Measurements from ENCODE around the gene SYDE1. TPM values are rescaled to one million over a fixed set of nuclear protein-coding genes. Genes with fewer than 3 reads are reported as not detected.

The SYDE1 gene
- total RNA-seq, 1 donor from 2014 or later = 20.4 TPM

Other genes with a start within 250 kb of the SYDE1 start
- gene OR7A17, start 221.3 kb upstream of the SYDE1 start, total RNA-seq = not detected
- gene OR7C2, start 165.9 kb upstream of the SYDE1 start, total RNA-seq = not detected
- 0.16 TPM for gene SLC1A6, start 127.5 kb upstream of the SYDE1 start, total RNA-seq
- gene CASP14, start 57.9 kb upstream of the SYDE1 start, total RNA-seq = 0.34 TPM
- gene OR1I1, start 25.2 kb upstream of the SYDE1 start, total RNA-seq = not detected
- 125 TPM for gene NOTCH3, start 93.6 kb downstream of the SYDE1 start, total RNA-seq
- gene EPHX3, start 125.0 kb downstream of the SYDE1 start, total RNA-seq = 2.5 TPM
- gene BRD4, start 225.1 kb downstream of the SYDE1 start, total RNA-seq = 134 TPM

Measured in ureter (tissue), 1 donor.